DND-41 (cell line): Measurements from ENCODE around the gene GLDN.

Experiments used
- EZH2 ChIP-seq: IDR thresholded peaks from 3 replicates; pipeline ENCODE4 v1.6.1; 2012; ENCODE audit warnings: borderline replicate concordance, low read depth, mild to moderate bottlenecking, moderate library complexity, low read length, inconsistent platforms; ENCODE audit not compliant: severe bottlenecking
- TF ChIP-seq, protein P1 (sequence below): IDR thresholded peaks from 2 replicates; pipeline ENCODE4 v1.5.1; 2012; ENCODE audit warnings: borderline replicate concordance, low read length, moderate library complexity, mild to moderate bottlenecking; ENCODE audit not compliant: poor library complexity, severe bottlenecking; ENCODE audit errors: extremely low read depth

DNA sequence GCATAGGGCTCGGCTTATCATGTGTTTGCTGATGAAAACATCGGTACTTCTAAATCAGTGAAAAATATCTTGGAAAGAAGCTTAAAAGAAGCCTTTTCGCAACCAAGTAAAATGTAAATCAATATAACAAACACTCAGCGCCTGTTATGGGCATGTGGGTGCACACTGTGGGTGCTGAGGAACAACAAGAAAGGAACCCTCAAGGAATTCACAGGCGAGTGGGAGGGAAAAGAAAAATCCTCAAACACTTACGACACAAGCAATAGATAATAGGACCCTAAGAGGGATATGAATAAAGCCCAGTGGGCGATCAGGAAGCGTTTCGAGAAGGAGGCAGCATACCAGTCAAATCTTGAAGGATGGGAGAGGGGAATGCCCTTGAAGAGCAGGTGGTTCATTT lies 21.9 kb downstream of the GLDN start:
- no peak for TF ChIP-seq EZH2
- TF ChIP-seq, protein P1, sequence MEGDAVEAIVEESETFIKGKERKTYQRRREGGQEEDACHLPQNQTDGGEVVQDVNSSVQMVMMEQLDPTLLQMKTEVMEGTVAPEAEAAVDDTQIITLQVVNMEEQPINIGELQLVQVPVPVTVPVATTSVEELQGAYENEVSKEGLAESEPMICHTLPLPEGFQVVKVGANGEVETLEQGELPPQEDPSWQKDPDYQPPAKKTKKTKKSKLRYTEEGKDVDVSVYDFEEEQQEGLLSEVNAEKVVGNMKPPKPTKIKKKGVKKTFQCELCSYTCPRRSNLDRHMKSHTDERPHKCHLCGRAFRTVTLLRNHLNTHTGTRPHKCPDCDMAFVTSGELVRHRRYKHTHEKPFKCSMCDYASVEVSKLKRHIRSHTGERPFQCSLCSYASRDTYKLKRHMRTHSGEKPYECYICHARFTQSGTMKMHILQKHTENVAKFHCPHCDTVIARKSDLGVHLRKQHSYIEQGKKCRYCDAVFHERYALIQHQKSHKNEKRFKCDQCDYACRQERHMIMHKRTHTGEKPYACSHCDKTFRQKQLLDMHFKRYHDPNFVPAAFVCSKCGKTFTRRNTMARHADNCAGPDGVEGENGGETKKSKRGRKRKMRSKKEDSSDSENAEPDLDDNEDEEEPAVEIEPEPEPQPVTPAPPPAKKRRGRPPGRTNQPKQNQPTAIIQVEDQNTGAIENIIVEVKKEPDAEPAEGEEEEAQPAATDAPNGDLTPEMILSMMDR = no peak
